Chondrocyte (in vitro differentiated cells): ENCODE measurements around the gene DCBLD2. TPM values are rescaled to one million over a fixed set of nuclear protein-coding genes. Genes with fewer than 3 reads are reported as not detected.
A peak's percentile ranks its signal among the peaks of the same experiment; 100 is the strongest.

Experiments used
- DNase-seq: peaks from one replicate; pipeline ENCODE4 v3.0.0; 2021; ENCODE audit warnings: mixed read lengths, low spot score
- H3K27ac Mint-ChIP-seq: one replicate; pipeline ENCODE4 v1.8.0; 2021; ENCODE audit warnings: mild to moderate bottlenecking, moderate library complexity, mixed read lengths; ENCODE audit not compliant: unreplicated experiment
- H3K27me3 Mint-ChIP-seq: 2 replicates; pipeline ENCODE4 v1.8.0; 2021; ENCODE audit warnings: low read depth, mixed read lengths
- H3K36me3 Mint-ChIP-seq: 2 replicates; pipeline ENCODE4 v1.8.0; 2021; ENCODE audit warnings: low read depth, mixed read lengths
- H3K4me1 Mint-ChIP-seq: 2 replicates; pipeline ENCODE4 v1.8.0; 2021; ENCODE audit warnings: low read depth, mild to moderate bottlenecking, mixed read lengths
- H3K4me3 Mint-ChIP-seq: one replicate; pipeline ENCODE4 v1.8.0; 2021; ENCODE audit warnings: mild to moderate bottlenecking, moderate library complexity, mixed read lengths; ENCODE audit not compliant: unreplicated experiment
- H3K9me3 Mint-ChIP-seq: 2 replicates; pipeline ENCODE4 v1.8.0; 2021; ENCODE audit warnings: low read depth, mixed read lengths
- total RNA-seq: library from RNA; stranded (reverse); gene quantifications from 3 replicates; pipeline ENCODE4 v1.2.1, GENCODE V29; 2021
- TF ChIP-seq, protein P1 (sequence below): fragments of 200-600 bp; sonication (generic); IDR thresholded peaks from 2 replicates; pipeline ENCODE4 v1.5.0; 2021; ENCODE audit warnings: antibody characterized with exemption, mild to moderate bottlenecking, moderate library complexity

Gene DCBLD2
- total RNA-seq, 1 donor from 2014 or later = 63.2 TPM

GRCh38 chr3:98763819-98764418 lies 137.6 kb downstream of the DCBLD2 start:
- Mint-ChIP-seq H3K27me3 (peaks cover 22% of the 10 kb centered on the region), H3K4me3 (no peak overlapping the region), H3K9me3 (no peaks in the 10 kb centered on the region), H3K4me1 (no peaks in the 10 kb centered on the region), H3K27ac (no peak overlapping the region), H3K36me3 (no peaks in the 10 kb centered on the region)
- no peak for DNase-seq
- TF ChIP-seq, protein P1, sequence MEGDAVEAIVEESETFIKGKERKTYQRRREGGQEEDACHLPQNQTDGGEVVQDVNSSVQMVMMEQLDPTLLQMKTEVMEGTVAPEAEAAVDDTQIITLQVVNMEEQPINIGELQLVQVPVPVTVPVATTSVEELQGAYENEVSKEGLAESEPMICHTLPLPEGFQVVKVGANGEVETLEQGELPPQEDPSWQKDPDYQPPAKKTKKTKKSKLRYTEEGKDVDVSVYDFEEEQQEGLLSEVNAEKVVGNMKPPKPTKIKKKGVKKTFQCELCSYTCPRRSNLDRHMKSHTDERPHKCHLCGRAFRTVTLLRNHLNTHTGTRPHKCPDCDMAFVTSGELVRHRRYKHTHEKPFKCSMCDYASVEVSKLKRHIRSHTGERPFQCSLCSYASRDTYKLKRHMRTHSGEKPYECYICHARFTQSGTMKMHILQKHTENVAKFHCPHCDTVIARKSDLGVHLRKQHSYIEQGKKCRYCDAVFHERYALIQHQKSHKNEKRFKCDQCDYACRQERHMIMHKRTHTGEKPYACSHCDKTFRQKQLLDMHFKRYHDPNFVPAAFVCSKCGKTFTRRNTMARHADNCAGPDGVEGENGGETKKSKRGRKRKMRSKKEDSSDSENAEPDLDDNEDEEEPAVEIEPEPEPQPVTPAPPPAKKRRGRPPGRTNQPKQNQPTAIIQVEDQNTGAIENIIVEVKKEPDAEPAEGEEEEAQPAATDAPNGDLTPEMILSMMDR = no peak

DNA sequence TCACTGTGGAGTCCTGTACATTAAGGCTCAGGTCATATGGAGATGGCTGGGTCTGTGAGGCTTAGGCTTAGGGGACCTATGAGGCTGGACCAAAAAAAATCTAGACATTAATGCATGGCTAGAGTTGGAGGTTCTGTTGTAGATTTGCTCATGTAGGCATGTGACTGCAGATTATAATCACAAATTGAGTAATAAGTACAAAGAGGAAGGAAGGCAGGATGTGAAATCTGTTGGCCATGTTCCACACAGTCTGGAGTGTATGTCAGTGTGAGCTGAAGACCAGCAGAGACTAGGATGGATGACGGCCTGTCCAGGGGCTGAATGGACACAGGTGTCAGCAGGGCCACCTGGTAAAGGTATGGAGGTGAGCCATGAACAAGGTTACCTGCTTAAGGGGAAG lies 138.4 kb downstream of the DCBLD2 start, which contains the start of gene ST3GAL6:
Gene ST3GAL6 (plus strand): TSS at position 265 of the 400 bp plus-strand sequence. CDS start 5,101 bp downstream, outside the sequence.
- peaks cover 24% of the 10 kb centered on the region for H3K27me3 Mint-ChIP-seq
- DNase-seq = no peak
- H3K9me3 Mint-ChIP-seq = no peaks in the 10 kb centered on the region
- peak within 1 kb of the TSS; percentile 9 for H3K27ac Mint-ChIP-seq
- TF ChIP-seq, protein P1 = no peak
- no peaks in the 10 kb centered on the region for H3K4me1 Mint-ChIP-seq
- H3K4me3 Mint-ChIP-seq = no peak within 1 kb of the TSS
- H3K36me3 Mint-ChIP-seq = no peaks in the 10 kb centered on the region

DNA sequence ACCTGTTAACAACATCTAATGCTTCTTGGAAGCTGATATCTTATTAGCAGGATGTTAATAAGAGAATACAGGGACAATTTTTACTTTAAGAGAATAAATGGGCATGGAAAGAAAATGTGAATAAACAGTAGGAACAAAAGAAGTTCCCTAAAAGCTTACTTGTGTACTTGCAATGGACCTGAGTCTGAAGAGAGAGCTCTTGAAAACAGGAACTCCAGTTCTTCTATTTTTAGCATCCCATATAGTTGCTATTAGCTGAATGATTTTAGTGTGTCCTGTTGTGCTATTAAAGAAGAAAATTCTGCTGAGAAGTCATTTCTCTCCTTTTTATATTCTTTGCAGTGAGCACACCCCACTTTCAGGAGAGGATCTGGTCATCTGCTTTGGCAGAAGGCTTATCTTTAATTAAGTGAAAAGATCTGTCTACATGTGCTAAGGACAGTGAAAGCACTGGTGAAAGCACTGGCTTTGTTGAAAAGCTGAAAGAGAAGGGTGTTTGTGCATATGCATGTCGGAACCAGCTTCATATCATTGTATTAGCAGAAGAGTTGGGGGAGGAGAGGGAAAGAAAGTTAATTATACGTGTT lies 139.8 kb downstream of the DCBLD2 start:
- TF ChIP-seq, protein P1 = no peak
- DNase-seq = no peak
- no peak overlapping the region for H3K4me3 Mint-ChIP-seq
- H3K9me3 Mint-ChIP-seq = no peaks in the 10 kb centered on the region
- peaks cover 24% of the 10 kb centered on the region for H3K27me3 Mint-ChIP-seq
- H3K27ac Mint-ChIP-seq = no peak overlapping the region
- H3K4me1 Mint-ChIP-seq = no peaks in the 10 kb centered on the region
- H3K36me3 Mint-ChIP-seq = no peaks in the 10 kb centered on the region

- DNase-seq = no peak
- Mint-ChIP-seq H3K4me1 (peaks cover 7% of the 10 kb centered on the region), H3K27me3 (peaks cover 26% of the 10 kb centered on the region), H3K4me3 (no peak overlapping the region), H3K36me3 (no peaks in the 10 kb centered on the region), H3K27ac (no peak overlapping the region), H3K9me3 (no peaks in the 10 kb centered on the region)
- TF ChIP-seq, protein P1 = no peak
Measured at GRCh38 chr3:98759629-98760028, 141.9 kb downstream of the DCBLD2 start.

DNA sequence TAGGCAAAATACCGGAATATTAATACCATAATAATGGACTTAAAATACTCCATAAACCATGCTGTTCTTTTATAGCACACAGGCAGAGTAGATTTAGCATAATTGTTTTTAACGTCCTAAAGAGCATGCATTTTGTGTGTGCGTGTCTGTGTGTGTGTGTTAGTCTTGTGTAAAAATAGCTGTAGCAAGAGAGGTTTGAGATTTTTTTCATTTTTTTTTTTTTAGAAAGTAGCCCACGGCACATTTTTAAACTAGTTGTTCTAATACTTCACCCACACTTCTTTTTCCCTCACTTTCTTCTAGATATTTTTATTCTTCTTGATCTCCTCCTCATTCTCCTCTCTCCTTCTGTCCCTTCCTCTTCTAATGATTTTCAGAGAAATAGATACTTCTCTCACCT lies 145.9 kb downstream of the DCBLD2 start:
- H3K36me3 Mint-ChIP-seq = no peaks in the 10 kb centered on the region
- peaks cover 21% of the 10 kb centered on the region for H3K27me3 Mint-ChIP-seq
- DNase-seq = no peak
- H3K27ac Mint-ChIP-seq = peak overlapping the region; percentile 9
- H3K4me3 Mint-ChIP-seq = no peak overlapping the region
- H3K9me3 Mint-ChIP-seq = no peaks in the 10 kb centered on the region
- peaks cover 7% of the 10 kb centered on the region for H3K4me1 Mint-ChIP-seq
- TF ChIP-seq, protein P1 = no peak
